Activated CD8-positive, alpha-beta memory T cell treated with anti-CD3 and anti-CD28 coated beads, Interleukin-2, amount 50 U/mL, for 1 hour (primary cell): ENCODE measurements around the gene PUSL1.

Source experiments
- DNase-seq: peaks from one replicate; pipeline ENCODE4 v3.0.0-alpha.2; 2020; ENCODE audit errors: extremely low read depth

The PUSL1 gene

GRCh38 chr1:1295154-1295923, 13.1 kb upstream of the PUSL1 start:
- no peak for DNase-seq

DNA sequence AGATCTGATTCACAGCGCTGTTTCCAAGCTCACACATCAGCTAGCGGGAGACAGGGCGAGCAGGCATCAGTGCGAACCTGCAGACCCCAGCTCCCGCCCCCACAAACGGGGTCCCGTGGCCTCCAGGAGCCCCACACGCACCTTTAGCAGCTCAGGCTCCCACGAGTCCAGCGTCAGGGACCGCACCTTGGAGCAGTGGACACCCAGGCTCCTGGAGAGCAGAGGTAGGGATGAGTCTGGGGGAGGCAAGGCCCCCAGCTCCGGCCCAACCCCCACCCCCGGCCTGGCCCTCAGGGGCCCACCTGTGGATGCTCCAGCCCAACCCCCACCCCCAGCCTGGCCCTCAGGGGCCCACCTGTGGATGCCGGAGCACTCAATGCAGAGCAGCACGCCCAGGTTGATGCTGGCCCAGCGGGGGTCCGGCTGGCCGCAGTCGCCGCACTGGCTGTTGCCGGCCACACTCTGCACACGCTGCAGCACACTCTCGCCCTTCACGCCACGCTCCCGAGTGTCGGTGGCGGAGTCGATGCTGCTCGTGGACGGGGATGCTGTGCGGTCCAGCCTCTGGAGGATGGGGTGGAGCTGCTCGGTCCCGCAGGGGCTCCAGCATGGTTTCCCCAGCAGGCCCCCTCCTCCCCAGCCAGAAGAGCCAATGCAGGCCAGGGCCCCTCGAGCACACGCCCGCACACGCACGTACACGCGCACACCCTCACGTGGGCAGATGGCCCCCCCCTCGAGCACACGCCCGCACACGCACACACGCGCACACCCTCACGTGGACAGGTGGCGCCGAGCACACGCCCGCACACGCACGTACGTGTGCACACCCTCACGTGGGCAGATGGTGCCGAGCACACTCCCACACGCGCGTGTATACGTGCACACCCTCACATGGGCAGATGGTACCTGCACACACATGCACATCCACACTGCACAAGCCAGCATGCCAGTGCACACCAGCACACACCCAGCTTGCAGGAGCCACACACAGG, 12.0 kb upstream of the PUSL1 start:
- no peak for DNase-seq

GRCh38 chr1:1297802-1298424, 10.5 kb upstream of the PUSL1 start:
- no peak for DNase-seq

GRCh38 chr1:1298861-1299685, 9.3 kb upstream of the PUSL1 start:
- no peak for DNase-seq

GRCh38 chr1:1299686-1300351, 8.6 kb upstream of the PUSL1 start:
- no peak for DNase-seq

DNA sequence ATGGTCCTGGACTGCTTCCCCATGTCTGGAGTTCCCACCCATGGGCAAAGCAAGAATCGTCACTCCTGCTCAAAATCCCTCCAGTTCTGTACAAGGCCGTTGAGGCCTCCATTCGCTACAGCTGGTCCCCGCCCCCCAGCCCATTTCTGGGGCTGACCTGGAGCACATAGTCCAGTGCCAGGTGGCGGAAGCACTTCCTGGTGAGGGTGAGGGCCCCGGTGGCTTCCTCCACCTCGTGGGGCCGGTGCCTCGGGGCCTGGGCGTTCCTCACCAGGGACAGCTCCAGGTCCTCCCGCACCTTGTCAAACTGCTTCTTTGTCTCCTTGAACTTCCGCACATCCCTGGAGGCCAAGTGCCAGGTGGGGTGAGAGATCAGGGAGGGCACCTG, 8.1 kb upstream of the PUSL1 start:
- DNase-seq: no peak

DNA sequence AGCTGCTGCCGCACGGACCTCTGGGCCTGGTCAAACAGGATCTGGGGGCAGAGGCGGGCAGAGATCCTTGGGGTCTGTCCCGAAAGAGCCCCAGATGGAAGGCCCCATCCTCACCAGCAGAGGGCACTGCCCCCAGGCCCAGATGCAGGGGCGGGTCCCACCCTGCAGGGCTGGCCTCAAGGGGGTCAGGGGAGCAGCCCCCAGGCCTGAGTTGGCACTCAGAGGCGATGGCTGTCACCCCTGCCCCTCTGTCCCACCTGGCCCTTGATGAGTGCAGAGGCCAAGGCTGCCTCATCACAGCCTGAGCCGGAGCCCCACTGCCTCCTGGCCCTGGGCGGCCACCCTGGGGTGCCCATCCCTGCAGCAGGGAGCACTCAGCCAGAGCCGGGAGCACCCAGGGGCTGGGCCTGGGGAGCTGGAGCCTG, 6.4 kb upstream of the PUSL1 start:
- DNase-seq: no peak

GRCh38 chr1:1302951-1303509, 5.4 kb upstream of the PUSL1 start:
- no peak for DNase-seq

- no peak for DNase-seq
Measured at GRCh38 chr1:1303736-1304135, 4.7 kb upstream of the PUSL1 start.

DNA sequence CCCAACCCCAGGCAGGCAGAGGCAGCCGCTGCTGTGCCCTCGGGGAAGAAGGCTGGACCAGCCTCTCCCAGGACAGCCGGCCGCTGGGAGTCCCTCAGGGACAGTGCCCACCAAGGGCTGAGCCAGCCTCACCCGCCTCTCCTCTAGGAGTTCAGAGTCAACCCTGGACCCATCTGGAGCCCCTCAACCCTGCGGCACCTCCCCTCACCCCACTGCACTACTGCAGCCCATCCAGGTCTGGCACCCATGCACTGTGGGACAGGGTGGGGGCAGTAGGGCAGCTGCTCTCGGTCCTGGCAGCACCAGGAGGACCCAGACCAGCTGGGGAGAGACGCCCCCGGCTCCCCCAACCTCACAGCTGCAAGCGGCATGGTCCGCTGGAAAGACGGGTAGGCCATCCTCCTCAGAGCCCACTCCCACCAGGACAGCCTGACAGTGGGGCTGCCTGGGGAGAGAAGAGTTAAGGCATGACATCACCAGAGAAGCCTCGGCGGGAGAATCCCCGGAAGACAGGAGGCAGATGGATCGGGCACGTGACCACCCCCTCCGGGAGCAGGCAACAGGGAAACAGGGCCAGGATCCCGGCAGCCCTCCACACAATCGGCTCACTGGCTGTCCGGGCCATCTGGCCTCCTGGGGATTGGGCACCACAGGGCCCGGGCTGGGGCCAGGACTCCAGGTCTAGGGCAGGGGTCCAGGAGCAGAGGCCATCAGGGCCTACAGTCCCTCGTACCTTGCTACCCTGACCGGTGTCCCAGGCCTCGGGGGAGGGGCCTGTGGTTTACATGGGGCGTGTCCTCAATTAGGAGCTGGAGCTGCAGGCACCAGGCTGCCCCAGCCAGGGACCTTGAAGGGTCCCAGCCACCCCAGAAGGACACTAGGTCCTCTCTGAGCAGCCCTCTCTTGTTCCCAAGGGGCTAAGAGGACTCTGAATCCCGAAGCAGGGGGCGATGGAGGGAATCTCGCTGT, 3.8 kb upstream of the PUSL1 start:
- DNase-seq: no peak

- DNase-seq: peak; percentile 43
Measured at GRCh38 chr1:1305300-1306069, 2.9 kb upstream of the PUSL1 start.

- DNase-seq: no peak
Measured at GRCh38 chr1:1306070-1306660, 2.2 kb upstream of the PUSL1 start.

GRCh38 chr1:1306661-1307260, 1.6 kb upstream of the PUSL1 start:
- DNase-seq: no peak

DNA sequence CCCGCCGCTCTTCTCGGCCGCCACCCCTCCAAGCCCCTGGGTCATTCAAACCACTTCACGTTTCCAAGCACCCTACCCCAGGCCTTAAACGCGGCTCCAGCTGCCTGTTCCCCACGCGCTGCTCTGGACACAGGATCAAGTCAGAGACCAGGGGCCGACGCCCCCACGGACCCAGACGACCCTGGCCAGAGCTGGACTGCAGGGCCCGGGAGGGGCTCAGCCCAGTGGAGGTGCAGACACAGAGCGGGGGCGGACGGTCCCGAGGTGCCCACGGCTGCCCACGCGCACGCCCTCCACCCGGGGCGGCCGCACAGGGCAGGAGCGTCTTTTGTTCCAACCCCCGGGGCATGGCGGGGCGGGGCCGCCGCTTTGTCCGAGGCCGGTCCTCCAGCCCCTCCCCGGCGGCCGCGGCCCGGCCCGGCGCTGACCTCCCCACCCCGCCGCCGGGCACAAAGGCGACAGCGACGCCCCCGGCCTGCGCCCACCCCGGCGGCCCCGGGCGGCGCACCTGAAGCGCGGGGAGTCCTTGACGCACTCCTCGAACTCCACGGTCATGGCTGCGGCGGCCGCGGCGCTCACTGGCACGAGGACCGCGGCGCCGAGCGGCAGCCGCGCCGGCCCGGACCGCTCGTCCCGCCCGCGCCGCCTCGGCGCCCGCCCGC, 1.0 kb upstream of the PUSL1 start:
- DNase-seq: no peak

DNA sequence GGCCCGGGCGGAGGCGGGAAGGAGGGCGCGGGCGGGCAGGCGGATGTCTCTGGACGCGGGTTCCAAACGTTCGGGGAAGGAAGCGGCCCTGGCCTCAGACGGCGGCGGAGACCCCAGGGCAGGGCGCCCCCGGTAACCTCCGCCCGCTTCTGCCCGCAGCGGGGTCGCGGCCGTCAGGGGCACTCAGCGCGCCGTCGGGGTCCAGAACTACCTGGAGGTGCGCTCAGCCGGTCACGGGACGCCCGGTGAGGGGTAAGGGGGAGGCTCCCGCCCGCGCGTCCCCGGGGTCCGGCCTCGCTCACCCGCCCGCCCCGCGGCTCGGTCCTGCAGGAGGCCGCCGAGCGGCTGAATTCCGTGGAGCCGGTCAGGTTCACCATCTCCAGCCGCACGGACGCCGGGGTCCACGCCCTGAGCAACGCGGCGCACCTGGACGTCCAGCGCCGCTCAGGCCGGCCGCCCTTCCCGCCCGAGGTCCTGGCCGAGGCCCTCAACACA, 406 bp downstream of the PUSL1 start:
- DNase-seq: no peak

GRCh38 chr1:1309251-1310108, 1.1 kb downstream of the PUSL1 start:
- no peak for DNase-seq
